Progenitor cell of endocrine pancreas (in vitro differentiated cells): ENCODE data around the gene EVI5L. TPM values are rescaled to one million over a fixed set of nuclear protein-coding genes. Genes with fewer than 3 reads are reported as not detected.
"Not testable (repeated sequence)": the region's sequence is repeated elsewhere in the genome, so short reads cannot be mapped to it uniquely, and the experiment has no call there.

Experiments
- DNase-seq: peaks from one replicate; pipeline ENCODE4 v3.0.0; 2021; ENCODE audit warnings: low spot score; ENCODE audit not compliant: unreplicated experiment
- H3K27ac Mint-ChIP-seq: 2 replicates; pipeline ENCODE4 v1.8.0; 2021; ENCODE audit warnings: mild to moderate bottlenecking, moderate library complexity, mixed read lengths
- H3K27me3 Mint-ChIP-seq: 2 replicates; pipeline ENCODE4 v1.8.0; 2021; ENCODE audit warnings: mixed read lengths
- H3K36me3 Mint-ChIP-seq: 2 replicates; pipeline ENCODE4 v1.8.0; 2022; ENCODE audit warnings: mixed read lengths; ENCODE audit not compliant: insufficient read depth
- H3K4me1 Mint-ChIP-seq: 2 replicates; pipeline ENCODE4 v1.8.0; 2021; ENCODE audit warnings: low read depth, mixed read lengths
- H3K4me3 Mint-ChIP-seq: 2 replicates; pipeline ENCODE4 v1.8.0; 2021; ENCODE audit warnings: low read depth, mild to moderate bottlenecking, moderate library complexity, mixed read lengths
- H3K9me3 Mint-ChIP-seq: 2 replicates; pipeline ENCODE4 v1.8.0; 2021; ENCODE audit warnings: low read depth, mixed read lengths
- total RNA-seq: library from RNA; stranded (reverse); gene quantifications from 2 replicates; pipeline ENCODE4 v1.2.1, GENCODE V29; 2021
- TF ChIP-seq, protein P1 (sequence below): fragments of 200-600 bp; sonication (generic); IDR thresholded peaks from one replicate; pipeline ENCODE4 v1.5.0; 2021; ENCODE audit warnings: antibody characterized with exemption, mild to moderate bottlenecking; ENCODE audit not compliant: unreplicated experiment

EVI5L gene
- total RNA-seq, 1 donor from 2014 or later = 16.2 TPM

DNA sequence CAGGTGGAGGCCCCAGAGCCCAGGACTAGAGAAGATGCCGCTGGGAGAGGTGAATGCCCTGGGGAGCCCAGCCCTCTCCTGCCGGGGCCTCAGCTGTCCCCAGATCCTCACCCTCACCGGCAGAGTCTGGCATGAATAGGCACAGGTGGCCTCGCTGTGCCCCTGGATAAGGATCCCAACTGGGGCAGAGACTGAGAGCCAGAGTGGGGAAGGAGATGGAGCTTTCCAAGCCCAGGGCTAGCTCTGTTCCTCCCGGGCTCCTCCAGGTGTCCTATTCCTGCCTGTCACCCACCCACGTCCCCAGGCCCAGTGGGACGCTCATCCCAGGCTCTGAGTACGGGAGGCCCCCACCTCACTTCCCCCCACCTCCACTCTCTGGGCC lies 27.7 kb downstream of the EVI5L start:
- Mint-ChIP-seq H3K36me3 (no peaks in the 10 kb centered on the region), H3K4me1 (peaks cover 7% of the 10 kb centered on the region), H3K27me3 (peaks cover 15% of the 10 kb centered on the region), H3K4me3 (no peak overlapping the region), H3K9me3 (no peaks in the 10 kb centered on the region), H3K27ac (no peak overlapping the region)
- no peak for DNase-seq
- TF ChIP-seq, protein P1, sequence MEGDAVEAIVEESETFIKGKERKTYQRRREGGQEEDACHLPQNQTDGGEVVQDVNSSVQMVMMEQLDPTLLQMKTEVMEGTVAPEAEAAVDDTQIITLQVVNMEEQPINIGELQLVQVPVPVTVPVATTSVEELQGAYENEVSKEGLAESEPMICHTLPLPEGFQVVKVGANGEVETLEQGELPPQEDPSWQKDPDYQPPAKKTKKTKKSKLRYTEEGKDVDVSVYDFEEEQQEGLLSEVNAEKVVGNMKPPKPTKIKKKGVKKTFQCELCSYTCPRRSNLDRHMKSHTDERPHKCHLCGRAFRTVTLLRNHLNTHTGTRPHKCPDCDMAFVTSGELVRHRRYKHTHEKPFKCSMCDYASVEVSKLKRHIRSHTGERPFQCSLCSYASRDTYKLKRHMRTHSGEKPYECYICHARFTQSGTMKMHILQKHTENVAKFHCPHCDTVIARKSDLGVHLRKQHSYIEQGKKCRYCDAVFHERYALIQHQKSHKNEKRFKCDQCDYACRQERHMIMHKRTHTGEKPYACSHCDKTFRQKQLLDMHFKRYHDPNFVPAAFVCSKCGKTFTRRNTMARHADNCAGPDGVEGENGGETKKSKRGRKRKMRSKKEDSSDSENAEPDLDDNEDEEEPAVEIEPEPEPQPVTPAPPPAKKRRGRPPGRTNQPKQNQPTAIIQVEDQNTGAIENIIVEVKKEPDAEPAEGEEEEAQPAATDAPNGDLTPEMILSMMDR = no peak

- H3K36me3 Mint-ChIP-seq = no peaks in the 10 kb centered on the region
- TF ChIP-seq, protein P1 = no peak
- no peak overlapping the region for H3K27ac Mint-ChIP-seq
- no peaks in the 10 kb centered on the region for H3K9me3 Mint-ChIP-seq
- H3K27me3 Mint-ChIP-seq = peaks cover 15% of the 10 kb centered on the region
- DNase-seq = no peak
- H3K4me1 Mint-ChIP-seq = peaks cover 7% of the 10 kb centered on the region
- no peak overlapping the region for H3K4me3 Mint-ChIP-seq
Observed at GRCh38 chr19:7858109-7858770, 28.2 kb downstream of the EVI5L start.

DNA sequence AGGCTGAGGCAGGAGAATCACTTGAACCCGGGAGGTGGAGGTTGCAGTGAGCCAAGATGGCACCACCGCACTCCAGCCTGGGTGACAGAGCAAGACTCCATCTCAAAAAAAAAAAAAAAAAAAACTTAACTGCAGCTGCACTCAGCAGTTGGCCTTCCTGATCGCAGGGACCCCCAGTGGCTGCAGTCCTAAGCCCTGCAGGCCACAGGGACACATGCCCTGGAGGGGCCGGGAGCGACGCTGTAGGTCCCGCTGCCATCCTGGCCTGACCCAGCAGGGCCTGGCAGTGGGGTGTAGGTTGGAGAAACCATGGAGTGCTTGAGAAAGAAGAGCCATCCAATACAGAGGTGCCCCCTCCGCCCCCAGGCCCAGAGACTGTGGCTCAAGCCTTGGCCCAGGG lies 29.1 kb downstream of the EVI5L start:
- not testable (repeated sequence) for H3K4me3 Mint-ChIP-seq, H3K36me3 Mint-ChIP-seq, H3K9me3 Mint-ChIP-seq, H3K27ac Mint-ChIP-seq, H3K4me1 Mint-ChIP-seq, DNase-seq
- peaks cover 21% of the 10 kb centered on the region for H3K27me3 Mint-ChIP-seq

DNA sequence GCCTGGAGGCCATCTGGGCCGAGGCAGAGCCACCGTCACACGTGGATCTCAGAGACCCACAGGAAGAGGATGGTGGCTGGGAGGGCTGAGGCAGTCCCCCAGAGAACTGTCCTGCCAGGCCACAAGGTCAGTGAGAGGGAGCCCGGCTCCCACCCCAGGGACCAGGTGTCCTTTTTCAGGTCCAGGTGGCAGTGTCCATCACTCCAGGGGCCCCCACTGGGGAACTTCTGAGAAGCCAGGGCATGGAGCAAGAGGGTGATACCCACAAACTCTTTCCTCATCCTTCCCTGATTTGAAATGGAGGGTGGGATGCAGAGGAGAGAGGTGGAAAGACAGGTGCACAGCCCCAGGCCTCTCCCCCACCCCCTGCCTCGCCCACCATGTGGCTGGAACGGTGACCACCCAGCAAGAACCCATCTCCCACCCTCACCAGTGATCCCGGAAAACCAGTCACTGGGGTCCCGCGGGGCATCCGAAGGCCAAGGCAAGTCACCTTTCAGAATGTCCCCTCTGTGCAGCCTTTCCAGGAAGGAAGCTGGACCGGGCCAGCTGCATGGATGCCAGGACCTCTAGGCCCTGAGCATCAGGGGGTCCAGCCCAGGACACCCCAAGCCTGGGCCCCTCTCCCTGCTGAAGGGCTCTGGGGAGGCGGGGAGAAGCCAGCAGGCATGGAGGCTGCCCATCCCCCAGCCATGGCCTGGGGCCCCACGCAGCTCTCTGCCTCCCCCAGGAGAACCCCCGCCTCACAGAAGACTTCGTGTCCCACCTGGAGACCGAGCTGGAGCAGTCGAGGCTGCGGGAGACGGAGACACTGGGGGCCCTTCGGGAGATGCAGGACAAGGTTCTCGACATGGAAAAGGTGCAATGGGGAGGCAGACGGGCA lies 30.1 kb downstream of the EVI5L start:
- no peak overlapping the region for H3K4me3 Mint-ChIP-seq
- H3K9me3 Mint-ChIP-seq = no peaks in the 10 kb centered on the region
- peaks cover 6% of the 10 kb centered on the region for H3K4me1 Mint-ChIP-seq

DNA sequence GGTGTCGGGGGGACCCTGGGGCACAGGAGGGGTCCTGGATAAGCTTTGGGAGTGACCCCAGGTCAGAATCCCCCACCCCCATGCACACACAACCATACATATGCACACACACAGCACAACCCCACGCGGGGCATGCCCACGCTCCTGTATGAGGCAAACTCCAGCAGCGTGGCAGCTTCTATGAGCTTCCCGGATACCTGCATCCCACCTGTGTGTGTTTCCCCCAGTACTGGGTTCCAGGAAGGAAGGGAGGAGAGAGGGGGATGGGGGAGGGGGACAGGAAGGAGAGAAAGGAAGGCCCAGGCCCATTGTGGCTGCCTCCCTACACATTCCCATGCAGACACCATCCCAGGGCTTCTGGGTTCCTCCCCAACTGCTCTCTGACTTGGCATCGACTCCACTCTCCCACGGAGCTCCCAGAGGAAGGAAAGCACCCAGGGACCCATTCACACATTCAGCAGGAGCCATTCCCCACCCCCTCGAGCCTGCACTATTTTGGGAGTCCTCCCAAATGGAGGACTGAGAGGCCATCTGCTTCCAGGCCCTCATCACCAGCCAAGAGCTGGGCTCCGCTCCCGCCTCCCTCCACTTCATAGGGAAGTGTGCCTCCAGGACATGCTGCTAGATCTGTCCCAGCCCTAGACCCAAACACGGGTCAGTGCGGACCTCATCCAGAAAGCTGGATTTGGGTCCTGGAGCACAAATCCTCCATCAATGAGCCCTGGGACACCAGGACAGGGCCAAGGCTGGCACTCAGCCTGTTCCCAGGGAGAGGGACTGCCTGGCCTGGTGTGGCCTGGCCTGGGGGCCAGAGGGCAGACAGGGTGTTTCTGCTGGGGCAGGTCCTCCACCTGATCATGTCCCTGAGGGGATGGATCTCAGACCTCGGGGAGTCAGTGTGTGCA lies 30.9 kb downstream of the EVI5L start:
- Mint-ChIP-seq H3K4me1 (peaks cover 6% of the 10 kb centered on the region), H3K27me3 (peaks cover 37% of the 10 kb centered on the region), H3K27ac (no peak overlapping the region), H3K36me3 (no peaks in the 10 kb centered on the region), H3K4me3 (peak overlapping the region; percentile 16), H3K9me3 (no peaks in the 10 kb centered on the region)
- DNase-seq = no peak
- TF ChIP-seq, protein P1 = no peak

More for the DNA sequence above, 30.1 kb downstream of the EVI5L start:
- Mint-ChIP-seq H3K27ac (no peak overlapping the region), H3K36me3 (no peaks in the 10 kb centered on the region), H3K27me3 (peaks cover 30% of the 10 kb centered on the region)
- TF ChIP-seq, protein P1 = no peak
- DNase-seq = no peak
